WI38 (cell line): Measurements from ENCODE around the gene NEK10.

Experiments
- H3K4me3 ChIP-seq: 2 replicates; pipeline ENCODE4 v1.5.1; 2011; ENCODE audit warnings: low read depth, mild to moderate bottlenecking, control low read depth, low read length
- CTCF ChIP-seq: IDR thresholded peaks from 2 replicates; pipeline ENCODE4 v1.5.1; 2012; ENCODE audit warnings: low read depth, mild to moderate bottlenecking, control low read depth, low read length

The NEK10 gene

GRCh38 chr3:27349832-27350231, 19.4 kb downstream of the NEK10 start:
- TF ChIP-seq CTCF, result no peak
- no peak overlapping the region for H3K4me3 ChIP-seq

- TF ChIP-seq CTCF, result no peak
- no peak overlapping the region for H3K4me3 ChIP-seq
Observed at GRCh38 chr3:27345959-27346865, 23.0 kb downstream of the NEK10 start.

GRCh38 chr3:27345493-27345892, 23.7 kb downstream of the NEK10 start:
- TF ChIP-seq CTCF, result no peak
- H3K4me3 ChIP-seq, result no peak overlapping the region

GRCh38 chr3:27345045-27345444, 24.1 kb downstream of the NEK10 start:
- no peak for TF ChIP-seq CTCF
- H3K4me3 ChIP-seq, result no peak overlapping the region

- TF ChIP-seq CTCF, result no peak
- no peak overlapping the region for H3K4me3 ChIP-seq
Observed at GRCh38 chr3:27344192-27344591, 25.0 kb downstream of the NEK10 start.

- TF ChIP-seq CTCF, result no peak
- H3K4me3 ChIP-seq, result no peak overlapping the region
Observed at GRCh38 chr3:27342267-27342666, 26.9 kb downstream of the NEK10 start.

GRCh38 chr3:27340534-27340933, 28.6 kb downstream of the NEK10 start:
- H3K4me3 ChIP-seq, result no peak overlapping the region
- no peak for TF ChIP-seq CTCF
